NCI-H82 treated with DMSO at 0.1 percent for 48 hours (cell line): ENCODE measurements around the gene SLC30A9.

ENCODE experiments used
- DNase-seq: peaks from one replicate; lab custom pipeline; 2025; ENCODE audit not compliant: unreplicated experiment; lab: John Stamatoyannopoulos, UW

SLC30A9 gene

GRCh38 chr4:41990365-41991111, at the start of gene SLC30A9:
Gene SLC30A9 (plus strand): TSS chr4:41990530. CDS start chr4:41990652, 122 bp downstream.
- peak; percentile 79 for DNase-seq

- no peak for DNase-seq
Observed at GRCh38 chr4:41940834-41941233, 49.5 kb upstream of the SLC30A9 start.

GRCh38 chr4:41943506-41943905, 46.8 kb upstream of the SLC30A9 start:
- no peak for DNase-seq

- no peak for DNase-seq
Observed at GRCh38 chr4:41944089-41944488, 46.2 kb upstream of the SLC30A9 start.

- no peak for DNase-seq
Observed at GRCh38 chr4:41949531-41949930, 40.8 kb upstream of the SLC30A9 start.

GRCh38 chr4:41957634-41958033, 32.7 kb upstream of the SLC30A9 start:
- peak; percentile 9 for DNase-seq

- DNase-seq, result no peak
Observed at GRCh38 chr4:41963105-41963504, 27.2 kb upstream of the SLC30A9 start.

- no peak for DNase-seq
Observed at GRCh38 chr4:41964401-41964800, 25.9 kb upstream of the SLC30A9 start.

GRCh38 chr4:41967392-41967791, 22.9 kb upstream of the SLC30A9 start:
- DNase-seq, result no peak

- no peak for DNase-seq
Observed at GRCh38 chr4:41969671-41970070, 20.7 kb upstream of the SLC30A9 start.

- no peak for DNase-seq
Observed at GRCh38 chr4:41975341-41975740, 15.0 kb upstream of the SLC30A9 start.

- DNase-seq, result no peak
Observed at GRCh38 chr4:41976775-41977516, 13.4 kb upstream of the SLC30A9 start.

GRCh38 chr4:41977709-41978108, 12.6 kb upstream of the SLC30A9 start:
- DNase-seq, result no peak

- DNase-seq, result no peak
Observed at GRCh38 chr4:41981456-41981855, 8.9 kb upstream of the SLC30A9 start, which contains the start of gene DCAF4L1. Gene DCAF4L1 (plus strand): TSS chr4:41981756. CDS start chr4:41981793, 37 bp downstream.

- no peak for DNase-seq
Observed at GRCh38 chr4:41982716-41983115, 7.6 kb upstream of the SLC30A9 start.

- DNase-seq, result no peak
Observed at GRCh38 chr4:41985151-41985550, 5.2 kb upstream of the SLC30A9 start.

GRCh38 chr4:41989994-41990364, 351 bp upstream of the SLC30A9 start:
- DNase-seq, result no peak

- DNase-seq, result no peak
Observed at GRCh38 chr4:41991916-41992767, 1.8 kb downstream of the SLC30A9 start.

- DNase-seq, result no peak
Observed at GRCh38 chr4:41992967-41993857, 2.9 kb downstream of the SLC30A9 start.

- DNase-seq, result no peak
Observed at GRCh38 chr4:41994461-41994985, 4.2 kb downstream of the SLC30A9 start.
